Hepatocyte (in vitro differentiated cells): Measurements from ENCODE around the gene CCDC154. TPM values are rescaled to one million over a fixed set of nuclear protein-coding genes. Genes with fewer than 3 reads are reported as not detected.

Source experiments
- DNase-seq: peaks from one replicate; pipeline ENCODE4 v3.0.0-alpha.2; 2016; ENCODE audit warnings: low spot score
- H2AFZ ChIP-seq: fragments of 200-600 bp; sonication (generic); 2 replicates; pipeline ENCODE4 v1.6.0; 2016; ENCODE audit warnings: antibody characterized with exemption, mild to moderate bottlenecking
- H3K27ac ChIP-seq: fragments of 200-600 bp; sonication (generic); 2 replicates; pipeline ENCODE4 v1.5.1; 2016; ENCODE audit warnings: mild to moderate bottlenecking
- H3K27me3 ChIP-seq: fragments of 200-600 bp; sonication (generic); 2 replicates; pipeline ENCODE4 v1.6.1; 2016
- H3K36me3 ChIP-seq: fragments of 200-600 bp; sonication (generic); replicated peaks from 2 replicates; pipeline ENCODE4 v1.5.1; 2016; ENCODE audit warnings: low read depth; ENCODE audit not compliant: insufficient read depth
- H3K4me1 ChIP-seq: fragments of 200-600 bp; sonication (generic); 2 replicates; pipeline ENCODE4 v1.5.1; 2016; ENCODE audit warnings: mild to moderate bottlenecking, moderate library complexity; ENCODE audit not compliant: insufficient read depth
- H3K4me2 ChIP-seq: fragments of 200-600 bp; sonication (generic); 2 replicates; pipeline ENCODE4 v1.6.0; 2016
- H3K4me3 ChIP-seq: fragments of 200-600 bp; sonication (generic); 2 replicates; pipeline ENCODE4 v1.5.1; 2016; ENCODE audit warnings: mild to moderate bottlenecking
- H3K79me2 ChIP-seq: fragments of 200-600 bp; sonication (generic); 2 replicates; pipeline ENCODE4 v1.6.0; 2017; ENCODE audit warnings: mild to moderate bottlenecking
- H3K9me2 ChIP-seq: fragments of 200-600 bp; sonication (generic); replicated peaks from 2 replicates; pipeline ENCODE4 v1.6.0; 2017; ENCODE audit warnings: mild to moderate bottlenecking; ENCODE audit not compliant: insufficient read depth
- H3K9me3 ChIP-seq: fragments of 200-600 bp; sonication (generic); 2 replicates; pipeline ENCODE4 v1.5.1; 2016; ENCODE audit warnings: low read depth, mild to moderate bottlenecking
- H4K20me1 ChIP-seq: fragments of 200-600 bp; sonication (generic); 2 replicates; pipeline ENCODE4 v1.6.0; 2016; ENCODE audit warnings: mild to moderate bottlenecking; ENCODE audit not compliant: insufficient read depth, poor library complexity, severe bottlenecking
- EZH2 ChIP-seq: fragments of 200-600 bp; sonication (generic); IDR thresholded peaks from 2 replicates; pipeline ENCODE4 v1.6.1; 2016; ENCODE audit warnings: antibody characterized with exemption, mild to moderate bottlenecking, borderline replicate concordance
- EZH2phosphoT487 ChIP-seq: fragments of 200-600 bp; sonication (generic); IDR thresholded peaks from one replicate; pipeline ENCODE4 v1.6.1; 2018; ENCODE audit warnings: antibody characterized with exemption, mild to moderate bottlenecking, low read depth, moderate library complexity; ENCODE audit not compliant: unreplicated experiment, severe bottlenecking
- WGBS: methylation state at CpG from one replicate; pipeline ENCODE4 v1.1.6; 2016; ENCODE audit warnings: low lambda C conversion rate; ENCODE audit errors: missing lambda C conversion rate; 5-methylcytosine and 5-hydroxymethylcytosine counted together
- polyA plus RNA-seq: library from polyadenylated mRNA; unstranded; fragments of >200 nt; fragmentation: Nextera tagmentation; extraction: Ambion mirVana; gene quantifications from 2 replicates; pipeline ENCODE4 v1.2.1, GENCODE V29; 2016
- total RNA-seq: library from RNA; depleted of rRNA; stranded (reverse); fragments of >200 nt; gene quantifications from 2 replicates; pipeline ENCODE4 v1.2.3, GENCODE V29; 2014
- TF ChIP-seq, protein P1 (sequence below): fragments of 200-600 bp; sonication (generic); IDR thresholded peaks from 2 replicates; pipeline ENCODE4 v1.5.1; 2016; ENCODE audit warnings: antibody characterized with exemption, mild to moderate bottlenecking; ENCODE audit not compliant: poor library complexity

Gene CCDC154
- total and polyA plus RNA-seq, 2 experiments from 2014 or later: 0.33 to 1.6 TPM

DNA sequence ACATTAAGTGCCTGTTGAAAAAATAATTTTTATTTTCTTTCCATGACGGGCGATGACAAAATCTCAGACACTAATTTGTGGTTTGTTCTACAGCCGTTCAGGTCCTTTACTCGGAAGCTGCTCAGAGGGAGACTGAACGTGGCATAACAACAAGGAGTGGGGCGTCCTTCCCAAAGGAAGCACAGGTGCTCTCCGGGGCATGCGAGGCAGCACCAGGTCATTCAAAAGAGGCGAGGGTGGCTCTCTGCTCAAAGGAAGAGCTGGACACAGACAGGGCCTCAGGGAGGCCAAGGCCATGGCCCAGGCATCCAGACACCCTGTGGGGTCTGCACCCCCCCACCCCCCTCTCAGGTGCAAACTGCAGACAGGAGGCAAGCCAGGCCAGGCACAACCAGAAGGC, 46.0 kb downstream of the CCDC154 start:
- no peak overlapping the region for H3K4me2 ChIP-seq
- no peak overlapping the region for H3K4me3 ChIP-seq
- 97% methylated on average over 9 of the region's 9 CpGs for WGBS
- H3K9me3 ChIP-seq: no peaks in the 10 kb centered on the region
- no peaks in the 10 kb centered on the region for H3K36me3 ChIP-seq
- DNase-seq: no peak
- H3K27ac ChIP-seq: no peak overlapping the region
- H4K20me1 ChIP-seq: peaks cover under 1% of the 10 kb centered on the region
- H3K27me3 ChIP-seq: no peaks in the 10 kb centered on the region
- no peaks in the 10 kb centered on the region for H3K79me2 ChIP-seq
- no peaks in the 10 kb centered on the region for H3K4me1 ChIP-seq
- H3K9me2 ChIP-seq: no peaks in the 10 kb centered on the region
- no peak overlapping the region for H2AFZ ChIP-seq
- TF ChIP-seq EZH2phosphoT487 (no peak), EZH2 (no peak)
- TF ChIP-seq, protein P1, sequence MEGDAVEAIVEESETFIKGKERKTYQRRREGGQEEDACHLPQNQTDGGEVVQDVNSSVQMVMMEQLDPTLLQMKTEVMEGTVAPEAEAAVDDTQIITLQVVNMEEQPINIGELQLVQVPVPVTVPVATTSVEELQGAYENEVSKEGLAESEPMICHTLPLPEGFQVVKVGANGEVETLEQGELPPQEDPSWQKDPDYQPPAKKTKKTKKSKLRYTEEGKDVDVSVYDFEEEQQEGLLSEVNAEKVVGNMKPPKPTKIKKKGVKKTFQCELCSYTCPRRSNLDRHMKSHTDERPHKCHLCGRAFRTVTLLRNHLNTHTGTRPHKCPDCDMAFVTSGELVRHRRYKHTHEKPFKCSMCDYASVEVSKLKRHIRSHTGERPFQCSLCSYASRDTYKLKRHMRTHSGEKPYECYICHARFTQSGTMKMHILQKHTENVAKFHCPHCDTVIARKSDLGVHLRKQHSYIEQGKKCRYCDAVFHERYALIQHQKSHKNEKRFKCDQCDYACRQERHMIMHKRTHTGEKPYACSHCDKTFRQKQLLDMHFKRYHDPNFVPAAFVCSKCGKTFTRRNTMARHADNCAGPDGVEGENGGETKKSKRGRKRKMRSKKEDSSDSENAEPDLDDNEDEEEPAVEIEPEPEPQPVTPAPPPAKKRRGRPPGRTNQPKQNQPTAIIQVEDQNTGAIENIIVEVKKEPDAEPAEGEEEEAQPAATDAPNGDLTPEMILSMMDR: no peak

DNA sequence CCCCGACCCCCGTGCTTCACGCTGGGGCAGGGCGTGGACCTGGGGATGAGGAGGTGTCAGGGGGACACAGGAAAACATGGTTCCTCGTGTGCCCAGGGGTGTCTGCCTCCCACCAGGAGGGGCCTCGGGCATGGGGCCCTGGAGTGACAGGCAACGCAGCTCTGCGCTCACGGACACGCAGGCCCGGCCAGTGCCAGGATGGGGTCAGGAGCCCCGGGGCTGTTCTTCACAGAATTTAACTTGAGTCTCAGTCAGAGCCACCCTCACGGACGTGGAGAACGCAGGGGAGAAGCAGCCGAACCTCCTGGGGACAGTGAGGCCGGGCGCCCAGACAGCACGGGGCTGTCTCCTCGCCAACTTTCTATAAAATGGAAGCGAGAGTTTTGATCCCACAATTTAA, 46.6 kb downstream of the CCDC154 start:
- no peak for TF ChIP-seq EZH2
- no peak for TF ChIP-seq EZH2phosphoT487
- Histone ChIP-seq H4K20me1 (no peaks in the 10 kb centered on the region), H3K4me3 (no peak overlapping the region), H3K27ac (no peak overlapping the region), H2AFZ (no peak overlapping the region), H3K9me3 (no peaks in the 10 kb centered on the region), H3K4me2 (no peak overlapping the region), H3K9me2 (no peaks in the 10 kb centered on the region), H3K27me3 (no peaks in the 10 kb centered on the region), H3K4me1 (no peaks in the 10 kb centered on the region), H3K36me3 (no peaks in the 10 kb centered on the region), H3K79me2 (no peaks in the 10 kb centered on the region)
- DNase-seq: no peak
- WGBS: 97% methylated on average over 21 of the region's 21 CpGs

DNA sequence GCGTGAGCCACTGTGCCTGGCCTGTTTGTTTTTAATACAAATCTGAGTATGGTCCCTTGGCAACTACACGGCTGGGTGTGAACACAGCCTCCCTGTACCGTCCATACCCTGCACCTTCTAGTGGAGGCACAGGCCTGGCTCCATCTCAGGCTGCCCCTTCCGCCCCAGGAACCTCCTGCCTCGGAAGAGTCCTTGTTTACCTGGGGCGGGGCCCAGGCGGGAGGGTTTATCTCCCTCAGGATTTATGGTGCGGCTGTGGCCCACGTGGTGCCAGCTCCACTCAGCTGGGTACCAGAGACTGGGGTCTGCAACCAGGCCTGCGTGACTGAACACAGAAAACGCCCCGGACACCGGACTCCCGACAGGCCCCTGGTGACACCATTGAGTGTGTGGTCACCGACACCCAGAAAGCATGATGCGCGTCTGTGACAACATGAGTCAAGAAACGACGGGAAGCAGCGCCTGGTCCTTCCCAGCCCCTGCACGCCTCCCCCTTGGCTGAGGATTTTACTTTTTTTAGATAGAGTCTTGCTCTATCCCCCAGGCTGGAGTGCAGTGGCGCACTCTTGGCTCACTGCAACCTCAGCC, 48.8 kb downstream of the CCDC154 start:
- H3K36me3 ChIP-seq: no peaks in the 10 kb centered on the region
- H3K4me2 ChIP-seq: no peak overlapping the region
- no peaks in the 10 kb centered on the region for H3K9me2 ChIP-seq
- H3K27ac ChIP-seq: no peak overlapping the region
- no peaks in the 10 kb centered on the region for H3K79me2 ChIP-seq
- no peak overlapping the region for H2AFZ ChIP-seq
- TF ChIP-seq, protein P1: no peak
- no peak for TF ChIP-seq EZH2phosphoT487
- no peak for TF ChIP-seq EZH2
- H4K20me1 ChIP-seq: no peaks in the 10 kb centered on the region
- no peaks in the 10 kb centered on the region for H3K27me3 ChIP-seq
- H3K4me1 ChIP-seq: no peaks in the 10 kb centered on the region
- 87% methylated on average over 21 of the region's 22 CpGs for WGBS
- DNase-seq: no peak
- no peaks in the 10 kb centered on the region for H3K9me3 ChIP-seq
- H3K4me3 ChIP-seq: no peak overlapping the region

DNA sequence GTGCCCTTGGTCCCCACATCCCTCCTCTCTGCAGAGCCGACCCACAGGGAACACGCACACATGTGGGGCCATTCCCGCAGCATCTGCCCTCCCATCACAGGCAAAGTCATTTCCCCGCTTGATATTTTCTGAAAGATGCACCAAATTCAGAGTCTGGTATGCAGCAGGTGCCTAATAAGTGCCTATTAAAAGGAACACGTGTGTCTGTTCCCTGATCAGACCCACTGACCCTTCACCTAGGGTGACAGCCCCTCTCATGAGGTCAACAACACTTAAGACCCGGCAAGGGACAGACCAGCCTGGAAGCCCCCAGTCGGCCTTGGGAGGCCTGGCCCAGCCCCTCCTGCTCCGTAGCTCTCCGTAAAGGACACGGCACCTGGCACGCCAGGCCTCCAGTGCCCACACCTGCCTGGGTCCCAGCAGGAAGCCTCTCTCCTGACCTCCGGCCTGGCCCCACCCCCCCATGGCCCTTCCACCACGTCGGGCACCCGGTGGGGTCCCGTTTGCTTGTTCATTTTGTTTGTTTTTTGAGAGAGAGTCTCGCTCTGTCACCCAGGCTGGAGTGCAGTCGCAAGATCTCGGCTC, 49.9 kb downstream of the CCDC154 start:
- no peaks in the 10 kb centered on the region for H3K27me3 ChIP-seq
- no peak overlapping the region for H3K4me3 ChIP-seq
- no peaks in the 10 kb centered on the region for H3K4me1 ChIP-seq
- H2AFZ ChIP-seq: no peak overlapping the region
- 95% methylated on average over 16 of the region's 19 CpGs for WGBS
- no peaks in the 10 kb centered on the region for H3K9me3 ChIP-seq
- H4K20me1 ChIP-seq: no peaks in the 10 kb centered on the region
- H3K79me2 ChIP-seq: no peaks in the 10 kb centered on the region
- H3K36me3 ChIP-seq: no peaks in the 10 kb centered on the region
- H3K27ac ChIP-seq: no peak overlapping the region
- no peak for TF ChIP-seq EZH2phosphoT487
- TF ChIP-seq, protein P1: no peak
- TF ChIP-seq EZH2: no peak
- no peak for DNase-seq
- no peaks in the 10 kb centered on the region for H3K9me2 ChIP-seq
- H3K4me2 ChIP-seq: no peak overlapping the region
